Uterus (tissue), 4 donors: Measurements from ENCODE around the gene FBXO31. TPM values are rescaled to one million over a fixed set of nuclear protein-coding genes. Genes with fewer than 3 reads are reported as not detected.

Experiments
- DNase-seq, 2 donors: peaks; one replicate each; pipeline ENCODE4 v3.0.0-alpha.2; 2019 to 2020
- H3K27ac ChIP-seq, 2 donors: fragments of 200-600 bp; sonication (generic); 1 replicate in 1 of 2; 2 replicates in 1 of 2; pipeline ENCODE4 v1.5.1; 2016 to 2018
- H3K27me3 ChIP-seq, 2 donors: fragments of 200-600 bp; sonication (generic); one replicate each; pipeline ENCODE4 v1.5.1; 2018 to 2019; ENCODE audit warnings: control low read depth in 1 of 2
- H3K36me3 ChIP-seq, 2 donors: fragments of 200-600 bp; sonication (generic); one replicate each; pipeline ENCODE4 v1.5.1; 2019; ENCODE audit warnings: control low read depth in 1 of 2
- H3K4me1 ChIP-seq, 2 donors: fragments of 200-600 bp; sonication (generic); one replicate each; pipeline ENCODE4 v1.5.1; 2018 to 2019; ENCODE audit warnings: control low read depth in 1 of 2
- H3K4me3 ChIP-seq, 2 donors: fragments of 200-600 bp; sonication (generic); 1 replicate in 1 of 2; 2 replicates in 1 of 2; pipeline ENCODE4 v1.5.1; 2018 to 2019; ENCODE audit warnings: mild to moderate bottlenecking in 1 of 2
- H3K9me3 ChIP-seq, 2 donors: fragments of 200-600 bp; sonication (generic); one replicate each; pipeline ENCODE4 v1.5.1; 2019; ENCODE audit warnings: control low read depth in 1 of 2
- CTCF ChIP-seq, 4 experiments: fragments of 200-600 bp in 2 of 4; fragments of 450-650 bp in 2 of 4; sonication (generic) in 2 of 4; IDR thresholded peaks; one replicate each; pipeline ENCODE4 v1.5.1; 2016 to 2019; ENCODE audit warnings: antibody characterized with exemption in 4 of 4, mild to moderate bottlenecking in 2 of 4, moderate library complexity in 1 of 4
- POLR2A ChIP-seq, 2 donors: fragments of 450-650 bp; IDR thresholded peaks; one replicate each; pipeline ENCODE4 v1.6.1; 2016; ENCODE audit warnings: antibody characterized with exemption in 2 of 2, mild to moderate bottlenecking in 1 of 2, moderate library complexity in 1 of 2
- intact Hi-C: fragments of 100-400 bp; cut with DNase I; formaldehyde crosslinking; loops from one replicate; pipeline ENCODE4 v1.15.1; 2023; ENCODE audit warnings: low total_unique reads
- total RNA-seq, 4 donors: library from RNA; depleted of rRNA in 3 of 4; stranded (reverse); fragments of >200 nt in 3 of 4; gene quantifications; one replicate each; pipeline versions ENCODE4 v1.1.0 to v1.2.4, GENCODE V29; 2014 to 2023
- donor health status: DM: yes; HTN: yes; CAD: no.

The FBXO31 gene
- total RNA-seq, 4 donors from 2014 or later, result 35.2 to 309 (median 74.8) TPM

- Histone ChIP-seq H3K36me3 (no peaks in the 10 kb centered on the region), H3K27ac (no peak overlapping the region), H3K4me1 (no peaks in the 10 kb centered on the region), H3K9me3 (no peaks in the 10 kb centered on the region), H3K27me3 (no peaks in the 10 kb centered on the region), H3K4me3 (no peak overlapping the region)
- peak; percentile 36 to 63 for DNase-seq
- TF ChIP-seq POLR2A (IDR thresholded peaks at IDR 0.05) (no peak), CTCF (IDR thresholded peaks at IDR 0.05) (peak; percentile 44 to 82 (median 68))
- intact Hi-C loops, result no loop called here
These were observed 105.1 kb downstream of the FBXO31 start for GRCh38 chr16:87278191-87279093.

Other genes with a start within 250 kb of the FBXO31 start
- gene C16orf95, start 66.4 kb downstream of the FBXO31 start, total RNA-seq, result 1 to 10 TPM in 2 of 4 donors, not detected in 2; 3.2 to 4.2 TPM
- 10 to 100 TPM; 26.3 to 79.7 (median 58.0) TPM for gene MAP1LC3B, start 8.6 kb upstream of the FBXO31 start, total RNA-seq
- gene ZCCHC14, start 109.2 kb upstream of the FBXO31 start, total RNA-seq, result 10 to 100 TPM in 3 of 4 donors, 1 to 10 TPM in 1; 9.2 to 33.0 (median 20.6) TPM
- 1 to 10 TPM in 1 of 4 donors, under 1 TPM in 1, not detected in 2; 0.27 to 1.1 TPM for gene JPH3, start 218.7 kb upstream of the FBXO31 start, total RNA-seq